HL-60 (cell line): Measurements from ENCODE around the gene SLC2A9.

ENCODE experiments used
- CTCF ChIP-seq: IDR thresholded peaks from one replicate; pipeline ENCODE4 v1.5.1; 2011; ENCODE audit warnings: low read length, control low read depth, inconsistent platforms; ENCODE audit not compliant: insufficient read depth
- POLR2AphosphoS5 ChIP-seq: IDR thresholded peaks from 2 replicates; pipeline ENCODE4 v1.6.1; 2012; ENCODE audit warnings: low read depth
- REST ChIP-seq: IDR thresholded peaks from 2 replicates; pipeline ENCODE4 v1.6.1; 2012; ENCODE audit warnings: low read depth; ENCODE audit not compliant: insufficient replicate concordance

- no peak for TF ChIP-seq POLR2AphosphoS5
- no peak for TF ChIP-seq CTCF
- no peak for TF ChIP-seq REST
These were observed 175.4 kb downstream of the SLC2A9 start for GRCh38 chr4:9845791-9846493.
